ENCODE results near the gene CCR5AS.
A peak's percentile ranks its signal among the peaks of the same experiment; 100 is the strongest.
"Not testable (repeated sequence)": the region's sequence is repeated elsewhere in the genome, so short reads cannot be mapped to it uniquely, and the experiment has no call there.

CCR5AS gene

GRCh38 chr3:46397111-46397510 lies 9.8 kb downstream of the CCR5AS start:
- DNase-seq (ENCODE audit: low read depth) = no peak
- TF ChIP-seq CTCF (conservative IDR thresholded peaks at IDR 0.05; ENCODE audit: low read depth, low read length) = no peak
- H3K4me3 ChIP-seq (ENCODE audit: low read depth, low read length) = no peak overlapping the region

GRCh38 chr3:46395766-46396530 lies 10.9 kb downstream of the CCR5AS start:
- no peak for DNase-seq (ENCODE audit: low read depth)
- no peak overlapping the region for H3K4me3 ChIP-seq (ENCODE audit: low read depth, low read length)
- TF ChIP-seq CTCF (conservative IDR thresholded peaks at IDR 0.05; ENCODE audit: low read depth, low read length) = no peak

DNA sequence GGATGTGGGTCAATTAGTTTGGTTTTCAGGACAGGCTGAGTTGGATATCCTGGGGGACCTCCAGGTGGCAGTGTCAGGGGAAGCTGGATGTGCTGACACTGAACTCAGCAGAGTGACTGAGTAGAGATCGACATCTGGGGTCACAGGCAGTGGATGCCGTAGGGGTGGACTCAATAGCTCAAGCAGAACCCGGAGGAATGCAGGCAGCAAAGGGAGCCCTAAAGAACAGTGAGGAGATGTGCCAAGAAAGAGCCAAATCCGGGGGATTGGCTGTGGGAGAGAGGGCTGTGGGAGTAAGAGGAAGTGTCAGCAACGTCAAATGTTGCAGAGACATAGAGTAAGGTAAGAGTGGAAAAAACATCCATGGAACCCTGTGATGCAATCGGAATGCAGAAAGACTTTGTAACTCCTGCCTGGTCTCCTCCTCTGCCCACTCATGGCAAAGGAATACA lies 11.6 kb downstream of the CCR5AS start:
- TF ChIP-seq CTCF (conservative IDR thresholded peaks at IDR 0.05; ENCODE audit: low read depth, low read length) = peak; percentile 25
- no peak overlapping the region for H3K4me3 ChIP-seq (ENCODE audit: low read depth, low read length)
- peak; percentile 71 for DNase-seq (ENCODE audit: low read depth)

DNA sequence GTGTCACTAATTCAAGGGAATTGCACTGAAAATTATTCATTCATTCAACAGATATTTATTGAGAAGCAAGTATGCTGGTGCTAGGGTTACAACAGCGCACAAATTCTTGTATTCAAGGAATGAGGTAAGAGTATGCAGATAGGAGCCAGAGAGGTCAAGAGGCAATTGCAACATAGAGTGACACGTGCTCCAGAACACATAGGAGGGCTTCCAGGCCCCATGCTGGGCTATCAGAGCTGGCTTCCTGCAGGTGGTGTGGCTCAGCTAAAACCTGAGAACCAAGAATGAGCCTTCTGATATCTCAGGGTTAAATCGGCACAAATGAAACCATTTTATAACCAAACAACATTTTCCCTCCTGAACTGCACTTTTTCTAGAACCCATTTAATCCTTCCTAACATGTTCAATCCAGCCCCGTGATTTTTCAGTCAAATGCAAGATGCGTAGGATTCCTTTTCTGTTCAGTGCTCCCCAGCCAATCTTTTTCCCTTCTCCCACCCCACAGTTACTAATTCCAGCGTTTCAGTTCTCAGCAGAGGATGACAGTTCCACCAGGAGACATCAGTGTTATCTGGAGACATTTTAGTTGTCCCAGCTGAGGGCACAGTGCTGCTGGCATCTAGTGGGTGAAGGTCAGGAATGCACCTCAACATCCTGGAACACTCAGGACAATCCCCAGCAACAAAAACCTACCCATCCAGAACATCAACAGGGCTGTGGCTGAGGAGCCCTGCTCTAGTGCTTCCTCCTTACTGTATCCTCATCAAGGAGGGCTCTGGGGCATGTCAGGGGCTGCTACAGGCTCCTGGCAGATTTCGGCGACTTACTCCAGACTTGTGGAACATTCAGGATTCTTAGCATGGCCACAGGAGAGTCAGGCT lies 13.1 kb downstream of the CCR5AS start:
- DNase-seq (ENCODE audit: low read depth) = peak; percentile 95
- no peak for TF ChIP-seq CTCF (conservative IDR thresholded peaks at IDR 0.05; ENCODE audit: low read depth, low read length)
- H3K4me3 ChIP-seq (ENCODE audit: low read depth, low read length) = no peak overlapping the region

- DNase-seq (ENCODE audit: low read depth) = no peak
- H3K4me3 ChIP-seq (ENCODE audit: low read depth, low read length) = no peak overlapping the region
- no peak for TF ChIP-seq CTCF (conservative IDR thresholded peaks at IDR 0.05; ENCODE audit: low read depth, low read length)
Measured at GRCh38 chr3:46393011-46393410, 13.9 kb downstream of the CCR5AS start.

DNA sequence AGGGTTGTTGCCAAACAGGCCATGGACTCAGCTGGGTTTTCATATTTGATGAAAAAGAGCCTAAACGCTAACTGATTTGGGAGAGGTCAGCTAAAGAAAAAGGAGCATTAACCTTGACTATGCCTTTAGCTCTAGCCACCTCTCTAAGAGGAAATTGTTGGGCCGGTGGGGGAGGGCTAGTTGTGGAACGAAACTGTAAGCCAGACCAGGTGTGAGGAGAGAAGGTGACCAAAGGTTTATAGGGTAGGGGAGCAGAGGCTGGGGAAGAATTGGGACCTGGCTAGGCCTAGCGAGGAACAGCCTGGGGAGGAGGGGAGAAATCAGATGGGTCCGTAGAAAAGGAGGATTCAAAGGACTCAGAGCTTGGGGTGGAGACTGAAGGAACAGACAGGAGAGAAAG lies 15.3 kb downstream of the CCR5AS start:
- DNase-seq (ENCODE audit: low read depth); H3K4me3 ChIP-seq (ENCODE audit: low read depth, low read length): not testable (repeated sequence)

DNA sequence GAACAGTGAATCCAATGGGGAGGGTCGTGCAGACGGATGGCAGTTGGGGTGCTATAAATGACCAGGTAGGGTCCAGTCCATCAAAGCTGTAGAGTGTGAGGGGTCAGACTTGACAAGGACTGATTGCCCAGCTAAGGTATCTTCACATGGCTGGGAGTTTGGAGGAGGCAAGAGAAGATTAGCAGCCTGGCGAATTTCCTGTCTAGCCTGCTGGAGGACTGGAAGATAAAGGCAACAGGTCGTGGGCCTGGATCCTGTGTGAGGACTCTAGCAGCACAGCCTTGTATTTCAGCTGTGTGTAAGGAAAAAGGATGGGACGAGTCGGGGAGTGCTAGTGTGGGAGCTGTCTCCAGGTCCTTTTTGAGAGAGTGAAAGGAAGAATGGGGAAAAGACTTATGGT lies 17.6 kb downstream of the CCR5AS start:
- H3K4me3 ChIP-seq (ENCODE audit: low read depth, low read length) = no peak overlapping the region
- no peak for DNase-seq (ENCODE audit: low read depth)
- TF ChIP-seq CTCF (conservative IDR thresholded peaks at IDR 0.05; ENCODE audit: low read depth, low read length) = no peak

DNA sequence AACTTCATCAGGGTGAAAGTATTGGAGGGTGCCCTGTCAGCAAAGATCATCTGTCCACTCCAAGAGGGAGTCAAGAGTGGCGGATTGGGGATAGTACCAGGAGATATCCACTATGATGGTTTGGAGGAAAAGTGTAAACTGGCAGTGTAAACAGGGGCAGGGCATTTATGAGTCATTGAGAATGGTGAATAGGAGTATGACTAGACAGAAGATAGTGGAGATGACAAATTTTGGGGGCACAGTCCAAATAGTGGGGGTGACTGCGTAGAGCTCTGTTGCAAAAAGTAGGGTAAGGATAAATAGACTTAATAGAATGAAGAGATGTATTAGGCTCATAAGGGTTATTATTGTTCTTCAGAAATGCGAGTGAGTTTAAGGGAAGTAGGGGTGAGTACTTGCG lies 18.0 kb downstream of the CCR5AS start:
- H3K4me3 ChIP-seq (ENCODE audit: low read depth, low read length); DNase-seq (ENCODE audit: low read depth): not testable (repeated sequence)
